ENCODE measurements around the gene ARHGAP22.

The ARHGAP22 gene

DNA sequence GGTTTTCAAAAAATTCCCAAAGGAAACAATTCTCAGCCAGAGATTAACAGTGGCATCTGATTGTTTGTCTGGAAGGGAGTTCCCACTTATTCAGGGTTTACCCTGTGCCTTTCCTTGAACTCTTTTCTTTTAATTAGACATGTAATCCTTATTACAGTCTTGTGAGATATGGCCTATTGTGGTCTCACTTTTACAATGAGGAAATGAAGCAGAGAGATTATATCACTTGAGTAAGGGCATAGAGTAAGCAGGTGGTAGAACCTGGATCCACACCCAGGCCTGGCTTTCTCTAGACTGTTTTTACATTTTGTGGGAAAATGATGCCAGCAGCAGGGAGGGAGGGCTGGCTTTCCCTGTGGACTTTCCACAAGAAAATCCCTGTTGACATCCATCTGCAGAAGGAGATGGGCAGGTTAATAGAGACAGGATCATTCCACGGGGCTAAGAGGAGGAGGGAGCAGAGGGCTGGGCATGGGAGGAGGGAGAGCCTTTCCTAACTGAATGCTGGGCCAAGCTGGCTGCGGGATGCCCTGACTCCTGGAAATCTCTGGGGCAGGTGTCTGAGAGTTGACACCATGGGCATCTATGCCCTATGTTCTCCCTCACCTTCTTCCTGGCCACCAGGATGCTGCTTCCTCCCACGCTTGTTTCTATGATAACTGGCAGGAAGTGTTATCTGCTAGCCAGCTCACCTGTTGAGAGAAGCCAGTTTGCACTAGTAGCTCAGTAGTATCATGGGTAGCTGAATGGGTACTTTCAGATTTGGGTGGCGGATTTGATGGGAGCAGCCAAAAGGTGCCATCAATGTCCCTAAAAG lies 28.7 kb upstream of the ARHGAP22 start:
- no peak for DNase-seq (ENCODE audit: low read depth, low spot score)

DNA sequence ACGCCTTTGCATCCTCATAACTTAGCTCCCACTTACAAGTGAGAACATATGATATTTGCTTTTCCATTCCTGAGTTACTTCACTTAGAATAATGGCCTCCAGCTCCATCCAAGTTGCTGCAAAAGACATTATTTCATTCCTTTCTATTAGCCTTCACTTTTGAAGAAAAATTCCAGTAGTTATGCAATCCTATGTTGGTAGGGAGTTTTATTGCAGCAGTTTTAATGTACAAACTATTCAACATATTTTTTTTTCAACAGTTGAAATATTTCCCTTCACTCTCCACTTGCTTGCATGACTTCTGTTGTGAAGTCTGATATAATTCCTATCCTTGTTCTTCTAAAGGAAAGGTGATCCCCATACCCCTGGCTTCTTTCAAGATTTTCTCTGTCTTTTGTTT lies 27.3 kb upstream of the ARHGAP22 start:
- no peak for DNase-seq (ENCODE audit: low read depth, low spot score)

DNA sequence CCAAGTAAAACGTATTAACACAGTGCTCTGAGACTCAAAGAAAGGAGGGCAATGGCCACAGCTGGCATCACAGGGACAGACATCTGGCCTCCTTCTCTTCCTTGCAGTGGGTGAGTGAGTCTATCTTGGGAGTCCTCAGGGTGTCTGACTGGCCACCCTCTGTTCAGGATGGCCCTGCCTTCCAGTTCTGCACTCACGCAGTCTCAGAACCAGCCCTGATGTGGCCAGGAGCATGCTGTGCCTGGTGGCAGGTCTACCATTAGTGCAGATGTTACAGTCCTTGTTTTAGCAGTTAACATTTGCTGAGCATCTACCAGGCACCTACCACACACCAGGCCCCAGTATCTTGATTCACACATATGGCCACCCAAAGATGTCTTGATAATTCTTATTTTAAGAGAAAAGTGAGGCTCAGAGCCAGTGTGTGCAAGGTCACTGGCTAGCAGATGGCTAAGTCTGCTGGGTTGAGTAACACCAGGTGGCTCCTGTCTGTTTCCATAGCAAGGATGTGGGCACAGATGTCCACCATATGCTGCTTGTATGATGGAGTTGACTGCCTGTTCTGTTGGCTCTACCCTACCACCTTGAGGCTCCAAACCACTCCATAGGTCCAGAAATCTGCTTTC lies 23.2 kb upstream of the ARHGAP22 start:
- no peak for DNase-seq (ENCODE audit: low read depth, low spot score)

DNA sequence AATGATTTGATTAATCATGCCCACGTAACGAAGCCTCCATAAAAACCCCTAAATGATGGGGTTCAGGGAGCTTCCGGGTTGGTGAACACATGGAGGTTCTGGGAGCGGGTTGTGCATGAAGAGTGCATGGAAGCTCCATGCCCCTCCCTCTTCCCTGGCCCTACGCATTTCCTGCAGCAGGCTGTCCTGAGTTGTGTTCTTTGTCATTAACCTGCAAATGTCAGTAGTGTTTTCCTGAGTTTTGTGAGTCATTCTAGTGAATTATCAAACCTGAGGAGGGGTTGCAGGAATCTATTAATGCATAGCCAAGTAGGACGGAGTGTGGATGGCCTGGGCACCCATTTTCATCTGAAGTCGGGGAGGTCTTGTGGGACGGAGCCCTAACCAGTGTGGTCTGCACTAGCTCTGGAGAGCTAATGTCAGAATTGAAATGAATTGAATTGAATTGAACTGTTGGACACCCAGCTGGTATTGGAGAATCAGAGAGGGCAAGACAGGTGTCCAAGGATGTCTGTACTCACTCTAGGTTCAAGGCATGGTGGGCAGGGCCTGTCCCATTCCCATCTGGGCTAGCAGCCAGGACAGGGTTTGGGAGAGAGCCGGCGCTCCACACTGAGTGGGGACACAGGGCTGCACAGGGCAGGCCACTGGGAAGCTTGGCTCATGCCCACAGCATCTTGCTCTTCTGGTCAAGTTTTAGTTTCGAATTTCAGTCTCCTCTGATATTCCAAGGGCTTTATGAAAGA lies 22.3 kb upstream of the ARHGAP22 start:
- DNase-seq (ENCODE audit: low read depth, low spot score): no peak

DNA sequence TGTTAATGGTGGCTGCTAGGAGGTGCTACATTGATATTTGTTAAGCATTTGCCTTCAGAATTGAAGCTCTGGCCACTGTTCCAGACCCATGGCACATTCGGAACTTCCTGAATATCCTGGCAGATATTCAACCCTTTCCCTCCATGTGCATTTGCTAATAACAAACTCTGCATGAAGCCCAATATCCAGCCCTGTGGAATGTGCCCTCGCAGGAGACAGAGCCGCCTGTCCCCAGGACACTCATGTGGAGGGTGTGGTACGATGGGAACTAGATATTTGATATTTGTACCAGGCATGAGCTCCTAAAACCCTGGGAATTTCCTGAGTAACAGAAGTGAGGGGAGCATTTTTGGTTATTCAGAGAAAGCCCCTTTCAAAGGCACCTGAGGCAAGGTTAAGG lies 21.6 kb upstream of the ARHGAP22 start:
- DNase-seq (ENCODE audit: low read depth, low spot score): no peak

DNA sequence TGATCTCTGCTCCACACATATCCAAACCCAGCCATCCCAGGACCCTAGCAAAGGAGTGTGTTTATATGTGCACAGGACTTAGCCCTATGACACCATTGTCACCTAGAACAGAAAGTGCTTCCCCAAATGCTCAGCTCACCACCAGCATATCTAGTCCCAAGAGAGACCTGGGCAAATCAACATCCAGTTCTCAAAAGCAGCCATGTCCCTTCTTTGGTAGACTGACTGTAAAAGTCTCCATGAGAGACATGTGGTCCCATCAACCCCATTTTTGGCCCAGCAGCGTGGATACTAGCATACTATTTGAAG lies 20.9 kb upstream of the ARHGAP22 start:
- DNase-seq (ENCODE audit: low read depth, low spot score): no peak

DNA sequence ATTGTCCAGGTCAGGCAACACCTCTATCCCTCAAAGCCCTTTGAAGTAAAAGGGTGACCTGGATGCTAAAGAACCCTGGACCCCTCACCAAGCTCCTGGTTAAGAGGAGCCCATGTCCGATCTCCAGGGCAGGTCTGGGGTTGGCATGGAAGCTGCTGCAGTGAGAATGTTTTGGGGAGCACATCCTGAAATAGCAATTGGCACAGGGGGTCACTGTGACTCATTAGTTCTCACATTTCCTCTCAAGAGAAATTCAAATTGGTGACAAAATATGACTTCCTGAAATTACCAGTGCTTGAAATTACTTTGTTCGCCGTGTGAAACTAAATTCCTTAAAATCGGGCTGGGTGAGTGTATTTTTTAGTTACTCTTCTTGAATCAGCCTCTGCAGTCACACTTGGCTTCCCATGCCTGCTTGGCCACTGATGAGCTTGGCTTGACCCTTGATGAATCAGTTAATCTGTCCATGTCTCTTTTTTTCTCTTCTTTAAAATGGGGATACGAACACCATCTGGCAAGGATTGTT lies 18.8 kb upstream of the ARHGAP22 start:
- no peak for DNase-seq (ENCODE audit: low read depth, low spot score)

DNA sequence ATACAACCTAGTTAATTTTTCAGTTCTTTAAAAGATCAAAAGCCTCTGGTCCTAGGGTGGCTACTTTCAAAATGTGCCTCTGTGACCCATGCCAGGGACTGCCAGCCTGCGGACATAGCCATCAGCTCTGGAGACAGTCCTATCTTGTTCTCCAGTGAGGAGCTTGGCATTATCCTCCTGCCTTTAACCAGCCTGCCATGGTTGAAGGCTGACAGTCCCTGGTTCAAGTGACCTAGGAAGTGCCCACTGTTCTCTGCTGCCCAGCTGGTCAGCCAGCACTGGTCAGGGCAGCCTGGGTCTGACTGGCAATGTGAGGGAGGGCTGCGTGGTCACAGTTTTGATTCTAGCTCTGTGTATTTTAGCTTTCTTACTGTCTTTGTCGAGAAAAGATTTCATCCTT lies 18.1 kb upstream of the ARHGAP22 start:
- no peak for DNase-seq (ENCODE audit: low read depth, low spot score)

DNA sequence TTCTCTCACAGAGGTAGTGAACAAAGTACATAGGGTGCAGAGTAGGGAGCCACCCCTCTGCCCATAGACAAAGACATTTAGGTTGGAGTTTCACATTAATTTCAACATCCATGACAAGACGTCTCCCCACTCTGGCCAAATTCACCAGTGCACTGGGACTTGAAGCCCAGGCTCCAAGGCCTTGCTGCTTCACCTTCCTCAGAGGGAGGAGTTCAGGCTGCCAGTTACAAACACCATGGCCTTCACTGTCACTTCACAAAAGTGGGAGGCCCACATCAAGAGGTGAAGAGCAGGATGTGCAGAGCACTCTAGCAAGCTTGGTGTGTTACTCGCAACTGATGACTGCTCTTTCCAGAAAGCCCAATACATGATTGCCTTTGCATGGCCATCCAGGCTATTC lies 15.8 kb upstream of the ARHGAP22 start:
- DNase-seq (ENCODE audit: low read depth, low spot score): no peak

DNA sequence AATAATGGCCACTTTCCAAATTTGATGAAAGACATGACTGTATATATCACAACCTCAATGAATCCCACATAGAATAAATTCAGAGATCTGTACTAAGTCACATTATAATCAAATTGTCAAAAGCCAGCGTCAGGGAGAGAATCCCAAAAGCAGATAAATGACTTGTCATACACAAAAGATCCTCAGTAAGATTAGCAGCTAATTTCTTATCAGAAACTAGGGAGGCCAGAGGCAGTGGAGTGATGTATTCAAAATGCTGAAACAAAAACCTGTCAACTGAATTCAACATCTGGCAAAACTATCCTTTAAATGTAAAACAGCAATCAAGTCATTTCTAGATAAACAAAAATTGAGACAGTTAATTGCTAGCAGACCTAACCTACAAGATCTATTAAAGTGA lies 11.6 kb upstream of the ARHGAP22 start:
- DNase-seq (ENCODE audit: low read depth, low spot score): no peak

DNA sequence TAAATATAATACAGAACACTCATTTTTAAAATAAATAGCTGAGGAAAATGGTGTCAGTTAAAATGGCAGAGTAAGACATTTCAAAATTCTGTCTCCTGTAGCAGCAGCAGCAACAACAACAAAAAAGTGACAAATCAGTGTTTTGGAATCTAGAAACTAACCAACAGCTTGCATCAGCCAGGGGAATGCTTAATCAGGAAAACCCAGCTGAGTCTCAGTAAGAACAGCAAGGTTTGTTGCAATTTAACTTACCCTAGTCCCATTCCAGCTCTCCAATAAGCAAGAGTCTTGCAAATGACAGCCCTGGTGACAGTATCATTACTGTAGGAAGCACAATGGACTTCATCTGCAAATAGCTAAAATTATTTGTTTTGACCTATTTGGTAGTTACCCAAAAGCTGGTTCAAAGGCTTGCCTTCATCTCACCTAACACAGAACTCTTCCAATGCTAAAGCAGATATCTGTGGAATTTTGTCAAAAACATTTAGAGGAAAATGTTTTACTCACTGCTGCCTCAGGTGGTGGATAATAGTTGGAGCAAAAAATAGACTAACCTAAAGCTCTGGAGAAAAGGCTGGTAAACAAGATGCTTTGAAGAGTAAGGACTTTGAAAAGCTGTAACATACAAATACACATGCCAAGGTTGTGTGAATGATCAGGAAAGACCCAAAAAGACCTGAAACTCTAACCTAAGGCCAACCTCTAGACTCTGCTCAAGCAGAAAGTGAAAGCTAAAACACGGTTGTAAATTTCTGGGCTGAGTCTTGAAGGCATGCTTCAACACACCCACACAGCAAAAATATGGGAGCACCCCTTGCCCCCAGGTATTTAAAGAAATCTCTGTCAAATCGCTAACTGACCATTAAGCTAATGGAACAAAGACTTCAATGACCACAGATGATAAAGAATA lies 9.9 kb upstream of the ARHGAP22 start:
- DNase-seq (ENCODE audit: low read depth, low spot score): no peak

DNA sequence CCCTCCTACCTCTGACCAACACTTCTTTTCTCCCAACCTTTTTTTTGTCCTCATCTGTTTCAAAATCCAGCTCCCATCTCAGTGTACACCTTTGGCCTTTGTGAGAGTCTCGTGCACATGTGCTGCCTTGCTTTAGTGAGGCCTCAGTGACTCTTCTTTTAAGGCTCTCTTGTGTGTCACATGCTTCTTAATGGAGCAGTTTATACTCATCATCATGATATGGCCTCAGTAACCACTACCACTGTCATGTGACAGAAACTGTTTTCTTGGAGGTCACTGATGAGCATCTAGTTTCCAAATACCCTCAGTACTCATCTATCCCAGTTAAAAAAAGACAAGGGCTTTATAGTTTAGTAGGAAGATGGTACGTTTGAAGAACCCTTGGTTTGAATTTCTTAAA lies 8.1 kb upstream of the ARHGAP22 start:
- no peak for DNase-seq (ENCODE audit: low read depth, low spot score)

DNA sequence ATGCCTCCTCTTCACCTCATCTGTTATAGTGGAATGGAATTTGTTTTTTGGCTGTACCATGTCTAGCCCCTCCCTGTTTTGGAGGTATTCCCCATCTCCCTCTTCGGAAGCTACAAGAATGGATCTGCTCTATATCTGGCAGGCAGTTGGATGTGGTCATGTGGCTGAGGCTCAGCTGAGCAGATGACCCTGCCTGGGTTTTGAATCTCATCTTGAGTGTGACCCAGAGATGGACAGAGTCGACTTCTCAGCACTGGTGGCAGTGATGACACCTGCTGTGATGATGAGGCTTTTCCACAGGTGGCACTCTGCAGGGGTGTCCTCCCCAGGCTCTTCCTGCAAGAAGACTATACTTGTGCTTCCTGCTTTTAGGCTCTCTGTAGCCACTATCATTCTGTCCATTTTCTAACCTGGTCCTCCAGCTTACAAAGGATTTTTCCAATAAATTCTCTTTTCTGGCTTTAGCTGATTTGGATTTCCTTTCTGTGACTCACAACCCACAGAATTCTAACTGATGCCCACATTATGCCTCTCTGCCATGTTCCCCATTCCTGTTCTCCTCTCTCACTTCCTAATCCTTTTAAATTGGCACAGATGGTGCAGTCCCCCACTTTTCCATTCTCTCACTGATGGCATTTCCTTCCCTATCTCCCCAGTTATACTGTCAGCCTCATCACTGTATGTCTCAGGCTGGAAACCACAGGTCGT lies 7.5 kb upstream of the ARHGAP22 start:
- DNase-seq (ENCODE audit: low read depth, low spot score): no peak

DNA sequence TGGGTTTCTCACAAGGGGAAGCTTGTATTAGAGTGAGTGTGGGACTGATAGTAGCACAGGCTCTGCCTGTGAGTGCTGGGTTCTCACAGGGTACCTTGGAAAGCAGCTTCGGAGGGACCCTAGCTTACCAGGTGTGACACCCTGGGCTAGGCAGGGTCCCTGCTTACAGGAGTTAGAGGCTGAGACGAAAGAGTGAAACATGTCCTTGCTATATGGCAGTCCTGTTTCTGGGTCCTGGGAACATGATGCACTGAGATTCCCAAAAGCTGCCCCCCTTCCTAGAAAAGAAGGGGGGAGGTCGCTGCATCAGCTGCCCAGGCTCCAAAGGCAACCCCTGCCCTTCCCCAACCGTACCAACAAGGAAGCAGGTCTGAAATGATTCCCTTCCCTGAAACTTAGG lies 6.3 kb upstream of the ARHGAP22 start:
- no peak for DNase-seq (ENCODE audit: low read depth, low spot score)

DNA sequence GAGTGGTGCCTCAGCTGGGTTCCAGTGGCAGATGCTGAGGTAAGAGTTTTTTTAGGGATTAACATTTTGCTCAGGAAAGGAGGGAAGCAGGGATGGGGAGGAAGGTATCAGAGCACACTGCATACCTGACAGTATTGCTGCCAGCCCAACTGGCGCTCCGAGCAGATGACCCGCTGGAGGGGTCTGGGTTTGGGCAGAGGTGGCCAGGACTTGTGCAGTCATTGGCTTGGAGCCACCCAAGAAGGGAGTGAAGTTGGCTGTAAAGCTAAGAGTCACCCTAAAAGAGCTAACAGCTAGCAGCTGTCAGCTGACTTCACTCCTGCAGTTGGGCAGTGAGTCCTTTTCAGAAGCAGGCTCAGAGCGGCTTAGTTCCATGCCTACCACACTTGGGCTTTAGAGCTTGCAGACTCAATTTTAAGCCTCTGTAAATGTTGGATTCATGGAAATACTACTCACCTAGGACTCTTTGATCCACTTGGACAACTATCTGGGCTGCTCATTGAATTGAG lies 5.8 kb upstream of the ARHGAP22 start:
- no peak for DNase-seq (ENCODE audit: low read depth, low spot score)

DNA sequence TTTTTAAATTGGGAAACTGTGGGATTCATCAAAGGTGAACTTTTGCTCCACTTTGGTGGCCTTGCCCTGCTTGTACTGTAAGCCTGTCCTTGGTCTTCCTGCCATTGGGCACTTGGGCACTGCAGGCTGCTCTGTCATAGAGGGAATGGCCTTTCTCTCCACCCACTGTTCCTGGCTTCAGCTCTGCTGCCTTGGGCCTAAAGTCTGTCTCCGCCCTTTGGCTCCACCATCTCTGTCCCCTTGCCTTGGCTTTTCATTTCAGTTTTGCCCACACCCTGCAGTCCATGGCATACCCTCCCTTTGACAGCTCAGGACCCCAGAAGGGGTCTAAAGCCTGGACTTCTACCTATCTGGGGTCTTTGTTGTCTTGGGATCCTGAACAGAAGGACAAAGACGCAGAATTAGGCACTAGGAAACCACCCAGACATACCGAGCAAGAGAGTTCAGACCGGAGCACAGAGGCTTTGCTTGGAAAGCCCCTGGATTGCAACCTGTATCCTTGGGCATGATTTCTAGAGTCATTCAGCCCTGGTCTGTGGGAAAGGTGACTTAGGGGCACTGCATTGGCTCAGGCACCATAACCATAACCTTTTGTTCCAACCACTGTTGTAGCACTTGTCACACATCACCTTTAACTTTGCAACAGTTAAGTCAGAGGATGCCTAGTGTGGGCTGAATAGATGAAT lies 5.2 kb upstream of the ARHGAP22 start:
- no peak for DNase-seq (ENCODE audit: low read depth, low spot score)

DNA sequence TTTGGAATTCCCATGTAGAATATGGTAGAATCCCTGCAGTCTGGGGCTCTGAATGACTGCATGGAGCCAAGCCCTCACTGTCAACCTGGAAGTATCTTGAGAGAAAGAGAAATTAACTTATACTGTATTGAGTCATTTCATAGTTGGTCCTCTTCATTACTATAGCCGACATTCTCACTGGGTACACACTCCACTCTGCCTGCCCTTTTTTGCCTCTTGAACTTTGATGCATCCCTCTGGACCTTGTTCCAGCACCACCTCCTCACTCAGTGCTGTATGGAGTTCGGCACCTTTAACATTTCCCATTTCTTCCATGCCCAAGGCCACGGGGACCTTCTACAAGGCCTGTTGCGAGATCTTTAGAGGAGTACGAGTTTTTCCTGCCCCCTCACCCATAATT lies 4.6 kb upstream of the ARHGAP22 start:
- DNase-seq (ENCODE audit: low read depth, low spot score): no peak

DNA sequence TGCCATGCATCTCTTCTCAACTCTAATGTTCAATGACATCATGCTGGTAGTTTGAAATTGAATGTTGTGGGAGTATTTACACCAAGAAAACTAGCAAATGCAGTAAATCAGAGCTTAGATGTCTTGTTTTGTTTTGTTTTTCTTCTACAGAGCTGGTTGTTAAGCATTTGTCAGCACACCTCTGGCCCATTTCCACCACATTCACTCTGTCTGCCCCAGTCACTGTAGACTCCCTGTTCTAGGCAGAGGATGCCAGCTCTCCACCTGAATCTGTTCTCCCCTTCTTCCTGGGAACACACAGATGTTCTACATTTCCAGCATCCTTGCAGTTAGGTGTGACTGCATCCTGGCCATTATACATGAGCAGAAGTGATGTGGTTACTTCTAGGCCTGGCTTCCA lies 4.1 kb upstream of the ARHGAP22 start:
- DNase-seq (ENCODE audit: low read depth, low spot score): no peak

DNA sequence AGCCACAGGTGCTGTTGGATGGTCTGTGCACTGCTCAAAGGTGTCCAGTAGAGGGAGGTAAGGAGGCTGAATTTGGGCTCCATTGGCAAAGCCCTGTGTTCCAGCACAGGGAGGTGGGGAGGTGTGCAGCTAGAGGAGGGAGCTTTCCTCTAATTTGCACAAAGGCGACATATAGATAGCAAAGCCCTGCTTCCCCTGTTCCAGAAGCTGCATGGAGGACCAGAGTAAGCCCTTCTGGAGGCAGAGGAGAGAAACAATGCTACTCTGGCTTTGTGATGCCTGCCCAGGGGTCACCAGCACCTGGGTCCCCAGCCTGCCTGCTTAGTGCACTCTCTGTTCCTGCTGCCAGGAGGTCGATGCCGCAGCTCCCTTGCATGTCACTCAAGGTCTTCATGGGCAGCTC lies 3.4 kb upstream of the ARHGAP22 start:
- peak; percentile 83 for DNase-seq (ENCODE audit: low read depth, low spot score)
